Activated T-helper 2 cell treated with anti-CD3 and anti-CD28 coated beads, Interferon-gamma antibody, Interleukin-2, Interleukin-4, amounts not matched to agents 10 μg/mL and 5 μg/mL and 100 μg/mL, durations not matched to agents 14 hours and 24 hours and 36 hours (primary cell): ENCODE measurements around the gene ACSL4. TPM values are rescaled to one million over a fixed set of nuclear protein-coding genes. Genes with fewer than 3 reads are reported as not detected.
"Not testable (repeated sequence)": the region's sequence is repeated elsewhere in the genome, so short reads cannot be mapped to it uniquely, and the experiment has no call there.

Experiments
- DNase-seq: peaks from one replicate; pipeline ENCODE4 v3.0.0; 2021; ENCODE audit warnings: low spot score
- H3K27ac Mint-ChIP-seq: one replicate; pipeline ENCODE4 v1.8.0; 2021; ENCODE audit warnings: mixed read lengths
- H3K27me3 Mint-ChIP-seq: one replicate; pipeline ENCODE4 v1.8.0; 2021; ENCODE audit warnings: low read depth, mixed read lengths
- H3K36me3 Mint-ChIP-seq: one replicate; pipeline ENCODE4 v1.8.0; 2021; ENCODE audit warnings: low read depth, mixed read lengths
- H3K4me1 Mint-ChIP-seq: one replicate; pipeline ENCODE4 v1.8.0; 2021; ENCODE audit warnings: low read depth, mixed read lengths
- H3K4me3 Mint-ChIP-seq: one replicate; pipeline ENCODE4 v1.8.0; 2021; ENCODE audit warnings: low read depth, mild to moderate bottlenecking, moderate library complexity, mixed read lengths
- H3K9me3 Mint-ChIP-seq: one replicate; pipeline ENCODE4 v1.8.0; 2021; ENCODE audit warnings: mixed read lengths
- intact Hi-C: fragments of 100-400 bp; cut with micrococcal nuclease; formaldehyde crosslinking; loops from one replicate; pipeline ENCODE4 v1.15.1; 2023
- total RNA-seq: library from RNA; stranded (reverse); gene quantifications from 2 replicates; pipeline ENCODE4 v1.2.3, GENCODE V29; 2022

The ACSL4 gene
- total RNA-seq, 1 donor from 2014 or later, result 102 TPM

- intact Hi-C loops, result no loop called here
- H3K4me1 Mint-ChIP-seq, result peaks cover 5% of the 10 kb centered on the region
- H3K27me3 Mint-ChIP-seq, result no peaks in the 10 kb centered on the region
- peaks cover 59% of the 10 kb centered on the region for H3K36me3 Mint-ChIP-seq
- H3K27ac Mint-ChIP-seq, result peak overlapping the region; percentile 8
- H3K4me3 Mint-ChIP-seq, result no peak overlapping the region
- no peak for DNase-seq
- peaks cover 11% of the 10 kb centered on the region for H3K9me3 Mint-ChIP-seq
These were observed 77.4 kb downstream of the ACSL4 start for GRCh38 chrX:109655502-109656201.

GRCh38 chrX:109654516-109655109 is 78.4 kb downstream of the ACSL4 start:
- Mint-ChIP-seq H3K4me3 (no peak overlapping the region), H3K27me3 (no peaks in the 10 kb centered on the region), H3K36me3 (peaks cover 49% of the 10 kb centered on the region), H3K27ac (no peak overlapping the region), H3K4me1 (peaks cover 5% of the 10 kb centered on the region), H3K9me3 (peaks cover 11% of the 10 kb centered on the region)
- intact Hi-C loops, result no loop called here
- DNase-seq, result no peak

- H3K9me3 Mint-ChIP-seq, intact Hi-C loops, H3K4me3 Mint-ChIP-seq, H3K27me3 Mint-ChIP-seq, DNase-seq, H3K27ac Mint-ChIP-seq: not testable (repeated sequence)
- H3K4me1 Mint-ChIP-seq, result peaks cover 21% of the 10 kb centered on the region
- H3K36me3 Mint-ChIP-seq, result peaks cover 28% of the 10 kb centered on the region
These were observed 88.4 kb downstream of the ACSL4 start for GRCh38 chrX:109644671-109645070.

- Mint-ChIP-seq H3K27me3 (no peaks in the 10 kb centered on the region), H3K4me3 (no peak overlapping the region), H3K4me1 (peaks cover 26% of the 10 kb centered on the region), H3K9me3 (no peaks in the 10 kb centered on the region), H3K27ac (no peak overlapping the region), H3K36me3 (peaks cover 31% of the 10 kb centered on the region)
- DNase-seq, result no peak
- intact Hi-C loops, result no loop called here
These were observed 89.4 kb downstream of the ACSL4 start for GRCh38 chrX:109643687-109644086.

GRCh38 chrX:109638158-109638557 is 94.9 kb downstream of the ACSL4 start:
- no peak for DNase-seq
- peaks cover 5% of the 10 kb centered on the region for H3K9me3 Mint-ChIP-seq
- peak overlapping the region; percentile 38 for H3K27ac Mint-ChIP-seq
- H3K4me3 Mint-ChIP-seq, result no peak overlapping the region
- H3K36me3 Mint-ChIP-seq, result peaks cover 27% of the 10 kb centered on the region
- H3K27me3 Mint-ChIP-seq, result no peaks in the 10 kb centered on the region
- peaks cover 26% of the 10 kb centered on the region for H3K4me1 Mint-ChIP-seq
- intact Hi-C loops, result no loop called here

- intact Hi-C loops, DNase-seq, H3K4me3 Mint-ChIP-seq, H3K9me3 Mint-ChIP-seq, H3K27me3 Mint-ChIP-seq, H3K27ac Mint-ChIP-seq: not testable (repeated sequence)
- Mint-ChIP-seq H3K36me3 (peaks cover 27% of the 10 kb centered on the region), H3K4me1 (peaks cover 23% of the 10 kb centered on the region)
These were observed 95.6 kb downstream of the ACSL4 start for GRCh38 chrX:109637477-109637876.

GRCh38 chrX:109635146-109635545 is 97.9 kb downstream of the ACSL4 start:
- no peak for DNase-seq
- Mint-ChIP-seq H3K4me1 (peaks cover 18% of the 10 kb centered on the region), H3K36me3 (peaks cover 20% of the 10 kb centered on the region), H3K4me3 (no peak overlapping the region), H3K27ac (no peak overlapping the region), H3K9me3 (peaks cover 5% of the 10 kb centered on the region), H3K27me3 (no peaks in the 10 kb centered on the region)
- intact Hi-C loops, result no loop called here

- intact Hi-C loops, result loop anchor here (5.0 kb wide), 1 partner anchor 146 kb away; no protein-coding TSS in a partner anchor
- no peak overlapping the region for H3K27ac Mint-ChIP-seq
- H3K9me3 Mint-ChIP-seq, result peaks cover 1% of the 10 kb centered on the region
- H3K4me1 Mint-ChIP-seq, result peaks cover 7% of the 10 kb centered on the region
- H3K27me3 Mint-ChIP-seq, result no peaks in the 10 kb centered on the region
- no peak overlapping the region for H3K4me3 Mint-ChIP-seq
- DNase-seq, result no peak
- H3K36me3 Mint-ChIP-seq, result peaks cover 10% of the 10 kb centered on the region
These were observed 100.1 kb downstream of the ACSL4 start for GRCh38 chrX:109632906-109633504.

- Mint-ChIP-seq H3K9me3 (no peaks in the 10 kb centered on the region), H3K4me1 (peaks cover 5% of the 10 kb centered on the region), H3K4me3 (no peak overlapping the region), H3K27me3 (no peaks in the 10 kb centered on the region), H3K36me3 (peaks cover 9% of the 10 kb centered on the region), H3K27ac (no peak overlapping the region)
- intact Hi-C loops, result no loop called here
- DNase-seq, result no peak
These were observed 103.7 kb downstream of the ACSL4 start for GRCh38 chrX:109629310-109629709.

GRCh38 chrX:109626637-109627036 is 106.4 kb downstream of the ACSL4 start:
- no peak overlapping the region for H3K27ac Mint-ChIP-seq
- no peaks in the 10 kb centered on the region for H3K9me3 Mint-ChIP-seq
- intact Hi-C loops, result no loop called here
- no peak for DNase-seq
- H3K4me1 Mint-ChIP-seq, result peaks cover 5% of the 10 kb centered on the region
- H3K36me3 Mint-ChIP-seq, result peaks cover 9% of the 10 kb centered on the region
- H3K27me3 Mint-ChIP-seq, result no peaks in the 10 kb centered on the region
- H3K4me3 Mint-ChIP-seq, result no peak overlapping the region

- intact Hi-C loops, result no loop called here
- Mint-ChIP-seq H3K27me3 (no peaks in the 10 kb centered on the region), H3K36me3 (peaks cover 9% of the 10 kb centered on the region), H3K9me3 (no peaks in the 10 kb centered on the region), H3K27ac (no peak within 1 kb of the TSS), H3K4me3 (no peak within 1 kb of the TSS), H3K4me1 (peaks cover 5% of the 10 kb centered on the region)
- DNase-seq, result no peak
These were observed 108.1 kb downstream of the ACSL4 start, which contains the start of gene KCNE5 for GRCh38 chrX:109624641-109625616. Gene KCNE5, minus strand, starts transcription at chrX:109625172. Its CDS starts 152 bp downstream, at chrX:109625020.

- Mint-ChIP-seq H3K4me1 (peaks cover 5% of the 10 kb centered on the region), H3K36me3 (peaks cover 9% of the 10 kb centered on the region), H3K27ac (no peak overlapping the region), H3K9me3 (no peaks in the 10 kb centered on the region), H3K4me3 (no peak overlapping the region), H3K27me3 (no peaks in the 10 kb centered on the region)
- intact Hi-C loops, result no loop called here
- DNase-seq, result no peak
These were observed 109.1 kb downstream of the ACSL4 start for GRCh38 chrX:109623997-109624396.
